Suppressor macrophage (primary cell): ENCODE results near the gene TRNP1.
"Not testable (repeated sequence)": the region's sequence is repeated elsewhere in the genome, so short reads cannot be mapped to it uniquely, and the experiment has no call there.

ENCODE experiments used
- DNase-seq, 4 experiments: peaks; one replicate each; pipeline ENCODE4 v3.0.0-alpha.2; 2020 to 2022

The TRNP1 gene

GRCh38 chr1:26972821-26973220 lies 20.7 kb upstream of the TRNP1 start:
- DNase-seq: no peak

GRCh38 chr1:26976621-26977510 lies 16.6 kb upstream of the TRNP1 start:
- DNase-seq: no peak

- peak; percentile 63 to 84 (median 75) for DNase-seq
Measured at GRCh38 chr1:26978901-26979300, 14.6 kb upstream of the TRNP1 start.

- DNase-seq: no peak
Measured at GRCh38 chr1:26981146-26981846, 12.2 kb upstream of the TRNP1 start.

- DNase-seq: no peak
Measured at GRCh38 chr1:26983863-26984262, 9.6 kb upstream of the TRNP1 start.

GRCh38 chr1:26984291-26984690 lies 9.2 kb upstream of the TRNP1 start:
- no peak for DNase-seq

- no peak for DNase-seq
Measured at GRCh38 chr1:26986658-26987057, 6.8 kb upstream of the TRNP1 start.

GRCh38 chr1:26989403-26990109 lies 3.9 kb upstream of the TRNP1 start:
- not testable (repeated sequence) for DNase-seq

- peak; percentile 56 to 74 (median 68) for DNase-seq
Measured at GRCh38 chr1:26991310-26992116, 2.0 kb upstream of the TRNP1 start.

- DNase-seq: peak in 2 of 4 experiments; percentile 31 to 52
Measured at GRCh38 chr1:26994020-26994786, 711 bp downstream of the TRNP1 start.

- DNase-seq: no peak
Measured at GRCh38 chr1:26994787-26995517, 1.5 kb downstream of the TRNP1 start.

- DNase-seq: no peak
Measured at GRCh38 chr1:26996024-26996423, 2.5 kb downstream of the TRNP1 start.

GRCh38 chr1:26996665-26997064 lies 3.2 kb downstream of the TRNP1 start:
- no peak for DNase-seq

- peak in 1 of 4 experiments; percentile 40 for DNase-seq
Measured at GRCh38 chr1:26998429-26999300, 5.2 kb downstream of the TRNP1 start.

GRCh38 chr1:26999440-26999987 lies 6.0 kb downstream of the TRNP1 start:
- DNase-seq: no peak

GRCh38 chr1:27000090-27000816 lies 6.8 kb downstream of the TRNP1 start:
- DNase-seq: no peak

GRCh38 chr1:27000817-27001460 lies 7.4 kb downstream of the TRNP1 start:
- DNase-seq: peak; percentile 66 to 87 (median 70)
